ENCODE results near the gene KHDC3L. TPM values are rescaled to one million over a fixed set of nuclear protein-coding genes. Genes with fewer than 3 reads are reported as not detected.
"Not testable (repeated sequence)": the region's sequence is repeated elsewhere in the genome, so short reads cannot be mapped to it uniquely, and the experiment has no call there.

Gene KHDC3L
- polyA plus RNA-seq, 1 experiment, result not detected

- H3K27me3 ChIP-seq (ENCODE audit: control insufficient read depth, insufficient read depth, low read length), result no peaks in the 10 kb centered on the region
- no peak for TF ChIP-seq CTCF (IDR thresholded peaks at IDR 0.05; ENCODE audit: insufficient read depth, low read depth, low read length)
- no peaks in the 10 kb centered on the region for H3K36me3 ChIP-seq (ENCODE audit: control insufficient read depth, insufficient read depth, low read length)
- ChIA-PET CTCF (interaction anchor here (3.0 kb wide), 1 partner anchor 11 kb away, joined by 18 read pairs; no protein-coding TSS in a partner anchor), POLR2A (interaction anchor here (0.6 to 0.7 kb wide), 2 partner anchors 567 to 763 kb away, joined by 3 to 4 read pairs; no protein-coding TSS in a partner anchor)
- no peak for DNase-seq (ENCODE audit: low read depth)
- no peak overlapping the region for H3K4me3 ChIP-seq (ENCODE audit: low read depth, low read length)
Measured at GRCh38 chr6:73377225-73377624, 14.8 kb downstream of the KHDC3L start.

GRCh38 chr6:73381531-73381930 is 19.1 kb downstream of the KHDC3L start:
- H3K27me3 ChIP-seq (ENCODE audit: control insufficient read depth, insufficient read depth, low read length); POLR2A ChIA-PET; H3K4me3 ChIP-seq (ENCODE audit: low read depth, low read length); H3K36me3 ChIP-seq (ENCODE audit: control insufficient read depth, insufficient read depth, low read length); CTCF ChIA-PET; DNase-seq (ENCODE audit: low read depth): not testable (repeated sequence)

GRCh38 chr6:73382462-73383113 is 20.1 kb downstream of the KHDC3L start:
- DNase-seq (ENCODE audit: low read depth), result no peak
- H3K4me3 ChIP-seq (ENCODE audit: low read depth, low read length), result no peak overlapping the region
- H3K27me3 ChIP-seq (ENCODE audit: control insufficient read depth, insufficient read depth, low read length), result no peaks in the 10 kb centered on the region
- ChIA-PET POLR2A (no interaction called here), CTCF (no interaction called here)
- TF ChIP-seq CTCF (IDR thresholded peaks at IDR 0.05; ENCODE audit: insufficient read depth, low read depth, low read length), result no peak
- H3K36me3 ChIP-seq (ENCODE audit: control insufficient read depth, insufficient read depth, low read length), result no peaks in the 10 kb centered on the region

- Histone ChIP-seq H3K27me3 (ENCODE audit: control insufficient read depth, insufficient read depth, low read length) (no peaks in the 10 kb centered on the region), H3K36me3 (ENCODE audit: control insufficient read depth, insufficient read depth, low read length) (no peaks in the 10 kb centered on the region), H3K4me3 (ENCODE audit: low read depth, low read length) (peak overlapping the region; percentile 44)
- ChIA-PET CTCF (interaction anchor here (0.7 to 2.0 kb wide), 13 partner anchors 8 to 103 kb away, joined by 3 to 18 read pairs (median 6); partner anchors contain the start of gene OOEP), POLR2A (no interaction called here)
- DNase-seq (ENCODE audit: low read depth), result no peak
- TF ChIP-seq CTCF (IDR thresholded peaks at IDR 0.05; ENCODE audit: insufficient read depth, low read depth, low read length), result no peak
Measured at GRCh38 chr6:73388433-73388799, 26.0 kb downstream of the KHDC3L start.

GRCh38 chr6:73388800-73389512 is 26.5 kb downstream of the KHDC3L start:
- Histone ChIP-seq H3K4me3 (ENCODE audit: low read depth, low read length) (peak overlapping the region; percentile 44), H3K27me3 (ENCODE audit: control insufficient read depth, insufficient read depth, low read length) (no peaks in the 10 kb centered on the region), H3K36me3 (ENCODE audit: control insufficient read depth, insufficient read depth, low read length) (no peaks in the 10 kb centered on the region)
- DNase-seq (ENCODE audit: low read depth), result peak; percentile 15
- peak; percentile 85 for TF ChIP-seq CTCF (IDR thresholded peaks at IDR 0.05; ENCODE audit: insufficient read depth, low read depth, low read length)
- CTCF ChIA-PET, result interaction anchor here (0.7 to 2.0 kb wide), 13 partner anchors 9 to 104 kb away, joined by 3 to 18 read pairs (median 6); partner anchors contain the start of gene OOEP
- POLR2A ChIA-PET, result no interaction called here

Data from BJ (cell line).